Measurements from ENCODE around the gene PHACTR3.

Gene PHACTR3

GRCh38 chr20:59752704-59753460 lies 148.5 kb downstream of the PHACTR3 start:
- TF ChIP-seq CTCF (IDR thresholded peaks at IDR 0.05; ENCODE audit: insufficient read depth, low read depth, low read length, missing control alignments), result no peak
- no peak overlapping the region for H3K4me3 ChIP-seq (ENCODE audit: low read length)
- no peak for DNase-seq (ENCODE audit: low read depth)

DNA sequence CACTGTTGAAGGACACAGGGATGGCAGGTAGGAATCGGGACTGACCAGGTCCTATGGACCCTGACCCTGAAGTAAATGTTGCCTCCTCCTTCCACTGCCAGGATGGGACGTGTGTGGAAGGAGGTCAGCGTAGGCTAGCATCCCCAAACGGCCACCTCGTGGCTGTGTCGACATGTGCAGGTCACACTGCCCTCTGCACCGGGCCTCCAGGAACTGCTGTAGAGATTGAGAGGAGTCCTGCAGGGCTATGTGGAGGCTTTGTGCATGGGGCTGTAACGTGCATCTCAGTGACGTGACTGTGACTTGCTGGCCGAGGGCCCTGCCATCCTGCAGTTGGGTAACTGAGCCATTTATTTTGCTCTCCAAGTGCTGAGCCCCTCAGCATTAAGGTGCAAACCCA lies 149.5 kb downstream of the PHACTR3 start:
- DNase-seq (ENCODE audit: low read depth), result no peak
- no peak for TF ChIP-seq CTCF (IDR thresholded peaks at IDR 0.05; ENCODE audit: insufficient read depth, low read depth, low read length, missing control alignments)
- H3K4me3 ChIP-seq (ENCODE audit: low read length), result no peak overlapping the region

- no peak for TF ChIP-seq CTCF (IDR thresholded peaks at IDR 0.05; ENCODE audit: insufficient read depth, low read depth, low read length, missing control alignments)
- no peak overlapping the region for H3K4me3 ChIP-seq (ENCODE audit: low read length)
- DNase-seq (ENCODE audit: low read depth), result no peak
Measured at GRCh38 chr20:59754551-59754950, 150.2 kb downstream of the PHACTR3 start.

GRCh38 chr20:59756241-59756640 lies 151.9 kb downstream of the PHACTR3 start:
- no peak for DNase-seq (ENCODE audit: low read depth)
- no peak overlapping the region for H3K4me3 ChIP-seq (ENCODE audit: low read length)
- TF ChIP-seq CTCF (IDR thresholded peaks at IDR 0.05; ENCODE audit: insufficient read depth, low read depth, low read length, missing control alignments), result no peak

GRCh38 chr20:59764037-59764436 lies 159.7 kb downstream of the PHACTR3 start:
- H3K4me3 ChIP-seq (ENCODE audit: low read length), result no peak overlapping the region
- DNase-seq (ENCODE audit: low read depth), result no peak
- no peak for TF ChIP-seq CTCF (IDR thresholded peaks at IDR 0.05; ENCODE audit: insufficient read depth, low read depth, low read length, missing control alignments)

DNA sequence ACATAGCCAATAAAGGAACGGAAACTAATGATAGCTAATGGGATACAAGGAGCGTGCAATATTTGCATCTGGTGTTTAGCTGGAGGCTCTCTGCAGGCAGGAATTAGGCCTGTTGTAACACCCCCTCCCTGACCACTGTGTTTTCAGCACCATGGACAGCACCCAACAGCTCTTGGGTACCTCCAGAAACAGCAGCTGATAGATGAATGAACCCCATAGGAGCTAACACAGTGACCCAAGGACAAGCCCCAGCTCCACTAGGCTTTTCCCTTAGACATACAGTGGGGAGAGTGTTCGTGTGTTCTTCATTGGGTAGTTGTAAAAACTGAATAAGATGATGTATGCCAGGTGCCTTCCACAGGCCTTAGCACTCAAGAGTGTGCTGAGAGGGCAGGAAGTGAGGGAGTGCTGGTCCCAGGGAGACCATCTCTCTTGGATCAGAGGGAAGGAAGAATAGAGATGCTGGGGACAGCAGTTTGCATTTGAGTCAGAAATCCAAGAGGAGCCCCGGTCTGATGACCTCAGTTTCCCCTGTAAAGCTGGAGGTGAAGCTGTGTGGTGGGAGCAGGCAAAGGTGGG lies 161.3 kb downstream of the PHACTR3 start:
- TF ChIP-seq CTCF (IDR thresholded peaks at IDR 0.05; ENCODE audit: insufficient read depth, low read depth, low read length, missing control alignments), result no peak
- no peak overlapping the region for H3K4me3 ChIP-seq (ENCODE audit: low read length)
- DNase-seq (ENCODE audit: low read depth), result peak; percentile 34

DNA sequence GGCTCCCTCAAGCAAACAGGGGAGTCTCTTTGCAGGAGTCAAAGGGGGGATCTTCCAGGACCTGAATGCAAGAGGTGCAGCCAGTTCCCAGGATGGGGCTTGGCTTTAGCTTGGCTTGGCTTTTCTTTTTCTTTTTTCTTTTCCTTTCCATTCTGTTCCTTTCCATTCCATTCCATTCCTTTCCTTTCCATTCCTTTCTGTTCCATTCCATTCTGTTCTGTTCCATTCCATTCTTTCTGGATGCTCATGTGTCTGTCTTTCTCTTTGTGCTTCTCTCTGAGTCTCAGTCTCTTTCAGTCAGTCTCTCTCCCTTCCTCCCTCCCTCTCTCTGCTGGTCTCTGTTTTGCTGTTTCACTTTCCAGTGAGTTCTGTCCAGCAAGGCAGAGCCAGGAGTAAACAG lies 163.3 kb downstream of the PHACTR3 start:
- DNase-seq (ENCODE audit: low read depth), result no peak
- no peak for TF ChIP-seq CTCF (IDR thresholded peaks at IDR 0.05; ENCODE audit: insufficient read depth, low read depth, low read length, missing control alignments)

More for the DNA sequence above, 163.3 kb downstream of the PHACTR3 start:
- H3K4me3 ChIP-seq (ENCODE audit: low read length), result no peak overlapping the region

Data from epithelial cell of esophagus (primary cell).